HL-60 (cell line): ENCODE data around the gene LRRIQ3.

Experiments used
- DNase-seq, 2 experiments: peaks; one replicate each; pipeline ENCODE4 v3.0.0-alpha.2; 2010 to 2020; ENCODE audit warnings: low read depth in 1 of 2, low spot score in 1 of 2
- H3K27ac ChIP-seq: fragments of 250-450 bp; sonication (Bioruptor Pico); replicated peaks from 2 replicates; pipeline ENCODE4 v1.5.1; 2020; ENCODE audit warnings: mild to moderate bottlenecking, moderate library complexity
- H3K27me3 ChIP-seq: fragments of 250-450 bp; sonication (Bioruptor Pico); 2 replicates; pipeline ENCODE4 v1.5.1; 2021; ENCODE audit warnings: mild to moderate bottlenecking, moderate library complexity; ENCODE audit not compliant: insufficient read depth, poor library complexity, severe bottlenecking
- H3K4me3 ChIP-seq: replicated peaks from 2 replicates; pipeline ENCODE4 v1.5.1; 2011; ENCODE audit warnings: mild to moderate bottlenecking, control low read depth, low read length; ENCODE audit not compliant: insufficient read depth
- GABPA ChIP-seq: IDR thresholded peaks from 2 replicates; pipeline ENCODE4 v1.6.1; 2012; ENCODE audit warnings: low read depth
- POLR2AphosphoS5 ChIP-seq: IDR thresholded peaks from 2 replicates; pipeline ENCODE4 v1.6.1; 2012; ENCODE audit warnings: low read depth
- SPI1 ChIP-seq: IDR thresholded peaks from 2 replicates; pipeline ENCODE4 v1.6.1; 2012; ENCODE audit warnings: low read depth, mild to moderate bottlenecking, borderline replicate concordance
- TF ChIP-seq, protein P1 (sequence below): IDR thresholded peaks from 2 replicates; pipeline ENCODE4 v1.6.1; 2012; ENCODE audit warnings: low read depth; ENCODE audit not compliant: insufficient replicate concordance
- TF ChIP-seq, protein P2 (sequence below): IDR thresholded peaks from one replicate; pipeline ENCODE4 v1.5.1; 2011; ENCODE audit warnings: low read length, control low read depth, inconsistent platforms; ENCODE audit not compliant: insufficient read depth

LRRIQ3 gene

DNA sequence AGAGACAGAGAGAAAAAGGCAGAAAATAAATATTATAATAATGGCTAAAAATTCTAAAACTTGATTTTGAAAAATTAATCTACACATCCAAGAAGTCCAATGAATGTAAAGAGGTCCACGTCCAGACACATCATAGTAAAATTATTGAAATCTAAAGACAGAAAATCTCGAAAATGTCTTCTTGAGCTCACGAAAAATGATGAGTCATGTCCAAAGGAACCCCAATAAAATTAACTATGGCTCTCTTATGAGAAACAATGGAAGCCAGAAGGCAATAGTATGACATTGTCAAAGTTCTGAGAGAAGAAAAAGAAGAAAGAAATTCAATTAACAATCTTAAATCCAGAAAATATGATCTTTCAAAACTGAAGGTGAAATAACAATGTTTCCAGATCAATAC, 84.6 kb downstream of the LRRIQ3 start:
- Histone ChIP-seq H3K4me3 (no peak overlapping the region), H3K27ac (no peak overlapping the region), H3K27me3 (no peaks in the 10 kb centered on the region)
- TF ChIP-seq, protein P1, sequence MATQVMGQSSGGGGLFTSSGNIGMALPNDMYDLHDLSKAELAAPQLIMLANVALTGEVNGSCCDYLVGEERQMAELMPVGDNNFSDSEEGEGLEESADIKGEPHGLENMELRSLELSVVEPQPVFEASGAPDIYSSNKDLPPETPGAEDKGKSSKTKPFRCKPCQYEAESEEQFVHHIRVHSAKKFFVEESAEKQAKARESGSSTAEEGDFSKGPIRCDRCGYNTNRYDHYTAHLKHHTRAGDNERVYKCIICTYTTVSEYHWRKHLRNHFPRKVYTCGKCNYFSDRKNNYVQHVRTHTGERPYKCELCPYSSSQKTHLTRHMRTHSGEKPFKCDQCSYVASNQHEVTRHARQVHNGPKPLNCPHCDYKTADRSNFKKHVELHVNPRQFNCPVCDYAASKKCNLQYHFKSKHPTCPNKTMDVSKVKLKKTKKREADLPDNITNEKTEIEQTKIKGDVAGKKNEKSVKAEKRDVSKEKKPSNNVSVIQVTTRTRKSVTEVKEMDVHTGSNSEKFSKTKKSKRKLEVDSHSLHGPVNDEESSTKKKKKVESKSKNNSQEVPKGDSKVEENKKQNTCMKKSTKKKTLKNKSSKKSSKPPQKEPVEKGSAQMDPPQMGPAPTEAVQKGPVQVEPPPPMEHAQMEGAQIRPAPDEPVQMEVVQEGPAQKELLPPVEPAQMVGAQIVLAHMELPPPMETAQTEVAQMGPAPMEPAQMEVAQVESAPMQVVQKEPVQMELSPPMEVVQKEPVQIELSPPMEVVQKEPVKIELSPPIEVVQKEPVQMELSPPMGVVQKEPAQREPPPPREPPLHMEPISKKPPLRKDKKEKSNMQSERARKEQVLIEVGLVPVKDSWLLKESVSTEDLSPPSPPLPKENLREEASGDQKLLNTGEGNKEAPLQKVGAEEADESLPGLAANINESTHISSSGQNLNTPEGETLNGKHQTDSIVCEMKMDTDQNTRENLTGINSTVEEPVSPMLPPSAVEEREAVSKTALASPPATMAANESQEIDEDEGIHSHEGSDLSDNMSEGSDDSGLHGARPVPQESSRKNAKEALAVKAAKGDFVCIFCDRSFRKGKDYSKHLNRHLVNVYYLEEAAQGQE, result no peak
- TF ChIP-seq SPI1, result no peak
- TF ChIP-seq, protein P2, sequence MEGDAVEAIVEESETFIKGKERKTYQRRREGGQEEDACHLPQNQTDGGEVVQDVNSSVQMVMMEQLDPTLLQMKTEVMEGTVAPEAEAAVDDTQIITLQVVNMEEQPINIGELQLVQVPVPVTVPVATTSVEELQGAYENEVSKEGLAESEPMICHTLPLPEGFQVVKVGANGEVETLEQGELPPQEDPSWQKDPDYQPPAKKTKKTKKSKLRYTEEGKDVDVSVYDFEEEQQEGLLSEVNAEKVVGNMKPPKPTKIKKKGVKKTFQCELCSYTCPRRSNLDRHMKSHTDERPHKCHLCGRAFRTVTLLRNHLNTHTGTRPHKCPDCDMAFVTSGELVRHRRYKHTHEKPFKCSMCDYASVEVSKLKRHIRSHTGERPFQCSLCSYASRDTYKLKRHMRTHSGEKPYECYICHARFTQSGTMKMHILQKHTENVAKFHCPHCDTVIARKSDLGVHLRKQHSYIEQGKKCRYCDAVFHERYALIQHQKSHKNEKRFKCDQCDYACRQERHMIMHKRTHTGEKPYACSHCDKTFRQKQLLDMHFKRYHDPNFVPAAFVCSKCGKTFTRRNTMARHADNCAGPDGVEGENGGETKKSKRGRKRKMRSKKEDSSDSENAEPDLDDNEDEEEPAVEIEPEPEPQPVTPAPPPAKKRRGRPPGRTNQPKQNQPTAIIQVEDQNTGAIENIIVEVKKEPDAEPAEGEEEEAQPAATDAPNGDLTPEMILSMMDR, result no peak
- TF ChIP-seq POLR2AphosphoS5, result no peak
- TF ChIP-seq GABPA, result no peak
- no peak for DNase-seq

- TF ChIP-seq, protein P2, result no peak
- TF ChIP-seq SPI1 (no peak), GABPA (no peak), POLR2AphosphoS5 (no peak)
- TF ChIP-seq, protein P1, result no peak
- Histone ChIP-seq H3K4me3 (no peak overlapping the region), H3K27me3 (no peaks in the 10 kb centered on the region), H3K27ac (no peak overlapping the region)
- DNase-seq, result no peak
These were observed 90.6 kb downstream of the LRRIQ3 start for GRCh38 chr1:74107394-74107793.

DNA sequence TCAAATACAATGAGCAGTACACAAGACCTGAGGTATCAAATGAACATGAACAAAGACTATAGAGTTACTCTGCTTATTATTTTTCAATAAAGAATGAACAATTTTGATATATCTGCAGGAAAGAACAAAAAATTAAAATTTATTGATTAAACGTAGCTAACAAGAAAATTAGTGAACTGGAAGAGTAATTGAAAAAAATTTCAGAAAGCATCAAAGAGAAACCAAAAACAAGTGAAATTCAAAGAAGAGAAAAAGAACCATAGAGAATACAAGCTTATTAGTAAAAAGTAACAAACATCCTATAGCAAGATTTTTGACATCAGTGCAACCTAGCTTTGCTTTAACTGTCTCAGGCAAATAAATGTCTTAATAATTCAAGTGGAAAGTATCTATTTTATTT, 106.6 kb downstream of the LRRIQ3 start:
- Histone ChIP-seq H3K4me3 (no peak overlapping the region), H3K27me3 (no peaks in the 10 kb centered on the region), H3K27ac (no peak overlapping the region)
- no peak for TF ChIP-seq POLR2AphosphoS5
- TF ChIP-seq GABPA, result no peak
- TF ChIP-seq, protein P2, result no peak
- TF ChIP-seq SPI1, result no peak
- TF ChIP-seq, protein P1, result no peak
- no peak for DNase-seq
